Astrocyte of the spinal cord (primary cell): ENCODE results near the gene C3orf33.

Source experiments
- DNase-seq: peaks from one replicate; pipeline ENCODE4 v3.0.0; 2011; ENCODE audit warnings: low read depth, low spot score
- H3K4me3 ChIP-seq: 2 replicates; pipeline ENCODE4 v1.5.1; 2011; ENCODE audit warnings: low read depth, mild to moderate bottlenecking, low read length, moderate library complexity
- in situ Hi-C: cut with HindIII; loops from 2 replicates; pipeline ENCODE4 v1.10.0; 2017; ENCODE audit warnings: low sequenced_read_pairs
- TF ChIP-seq, protein P1 (sequence below): IDR thresholded peaks from 2 replicates; pipeline ENCODE4 v1.5.1; 2012; ENCODE audit warnings: low read depth, mild to moderate bottlenecking, low read length, inconsistent platforms

Gene C3orf33

GRCh38 chr3:155743606-155744005 is 62.5 kb downstream of the C3orf33 start:
- TF ChIP-seq, protein P1, sequence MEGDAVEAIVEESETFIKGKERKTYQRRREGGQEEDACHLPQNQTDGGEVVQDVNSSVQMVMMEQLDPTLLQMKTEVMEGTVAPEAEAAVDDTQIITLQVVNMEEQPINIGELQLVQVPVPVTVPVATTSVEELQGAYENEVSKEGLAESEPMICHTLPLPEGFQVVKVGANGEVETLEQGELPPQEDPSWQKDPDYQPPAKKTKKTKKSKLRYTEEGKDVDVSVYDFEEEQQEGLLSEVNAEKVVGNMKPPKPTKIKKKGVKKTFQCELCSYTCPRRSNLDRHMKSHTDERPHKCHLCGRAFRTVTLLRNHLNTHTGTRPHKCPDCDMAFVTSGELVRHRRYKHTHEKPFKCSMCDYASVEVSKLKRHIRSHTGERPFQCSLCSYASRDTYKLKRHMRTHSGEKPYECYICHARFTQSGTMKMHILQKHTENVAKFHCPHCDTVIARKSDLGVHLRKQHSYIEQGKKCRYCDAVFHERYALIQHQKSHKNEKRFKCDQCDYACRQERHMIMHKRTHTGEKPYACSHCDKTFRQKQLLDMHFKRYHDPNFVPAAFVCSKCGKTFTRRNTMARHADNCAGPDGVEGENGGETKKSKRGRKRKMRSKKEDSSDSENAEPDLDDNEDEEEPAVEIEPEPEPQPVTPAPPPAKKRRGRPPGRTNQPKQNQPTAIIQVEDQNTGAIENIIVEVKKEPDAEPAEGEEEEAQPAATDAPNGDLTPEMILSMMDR, result no peak
- in situ Hi-C loops, result no loop called here
- H3K4me3 ChIP-seq, result peak overlapping the region; percentile 68
- no peak for DNase-seq

- TF ChIP-seq, protein P1, result no peak
- no peak overlapping the region for H3K4me3 ChIP-seq
- in situ Hi-C loops, result no loop called here
- no peak for DNase-seq
These were observed 63.6 kb downstream of the C3orf33 start for GRCh38 chr3:155742349-155742965.

GRCh38 chr3:155741603-155742002 is 64.5 kb downstream of the C3orf33 start:
- TF ChIP-seq, protein P1, result no peak
- in situ Hi-C loops, result no loop called here
- no peak overlapping the region for H3K4me3 ChIP-seq
- no peak for DNase-seq

GRCh38 chr3:155741101-155741500 is 65.0 kb downstream of the C3orf33 start:
- in situ Hi-C loops, result no loop called here
- no peak for DNase-seq
- H3K4me3 ChIP-seq, result no peak overlapping the region
- TF ChIP-seq, protein P1, result no peak

DNA sequence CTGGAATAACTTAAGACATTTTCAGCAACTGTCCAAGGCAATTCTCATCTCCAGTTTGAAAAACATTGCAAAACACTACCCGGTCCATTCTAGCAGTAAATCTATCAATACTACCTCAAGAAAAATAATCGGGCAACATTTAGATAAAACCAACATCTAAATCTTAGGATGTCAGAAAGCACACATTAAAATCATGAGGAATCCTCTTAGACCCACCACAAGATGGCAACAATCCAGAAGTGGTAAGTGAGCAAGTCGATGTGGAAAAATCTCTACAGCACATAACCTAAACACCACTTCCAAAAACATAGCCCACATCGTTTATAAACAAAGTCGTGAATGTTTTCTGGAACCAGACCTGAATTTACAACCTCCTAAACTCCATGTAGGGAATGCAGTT is 66.9 kb downstream of the C3orf33 start:
- TF ChIP-seq, protein P1, result no peak
- in situ Hi-C loops, result no loop called here
- no peak overlapping the region for H3K4me3 ChIP-seq
- DNase-seq, result no peak

DNA sequence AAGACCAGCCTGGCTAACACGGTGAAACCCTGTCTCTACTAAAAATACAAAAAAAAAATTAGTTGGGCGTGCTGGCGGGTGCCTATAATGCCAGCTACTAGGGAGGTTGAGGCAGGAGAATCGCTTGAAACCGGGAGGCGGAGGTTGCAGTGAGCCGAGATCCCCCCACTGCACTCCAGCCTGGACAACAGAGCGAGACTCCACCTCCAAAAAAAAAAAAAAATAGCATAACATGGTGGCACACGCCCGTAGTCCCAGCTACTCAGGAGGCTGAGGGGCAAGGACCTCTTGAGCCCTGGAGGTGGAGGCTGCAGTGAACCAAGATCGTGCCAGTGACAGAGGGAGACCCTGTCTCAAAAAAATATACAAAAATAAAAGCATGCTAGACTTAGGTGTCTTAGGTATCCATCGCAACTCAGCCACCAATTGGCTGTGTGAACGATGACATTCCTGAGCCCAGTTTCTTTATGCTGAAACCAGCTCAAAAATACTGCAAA is 67.5 kb downstream of the C3orf33 start:
- TF ChIP-seq, protein P1, result no peak
- H3K4me3 ChIP-seq, result no peak overlapping the region
- DNase-seq, result no peak
- in situ Hi-C loops, result no loop called here
